ENCODE measurements around the gene SLCO2B1. TPM values are rescaled to one million over a fixed set of nuclear protein-coding genes. Genes with fewer than 3 reads are reported as not detected.

Gene SLCO2B1
- total RNA-seq, 1 experiment from 2014 or later, result not detected

- H3K4me3 Mint-ChIP-seq, result no peak overlapping the region
- H3K36me3 Mint-ChIP-seq (ENCODE audit: insufficient read depth in 1 of 3, low read depth in 3 of 3), result no peaks in the 10 kb centered on the region; a peak in 1 of 7 replicates
- Histone ChIP-seq H4K8ac (replicated peaks; ENCODE audit: insufficient read length, low read depth, low read length) (no peak overlapping the region), H2AK5ac (ENCODE audit: insufficient read length, low read length) (no peak overlapping the region), H2BK20ac (ENCODE audit: low read depth, low read length, poor library complexity, severe bottlenecking) (no peak overlapping the region), H3K56ac (ENCODE audit: insufficient read length, low read depth, low read length) (no peak overlapping the region), H3T11ph (ENCODE audit: low read length) (no peak overlapping the region), H3K14ac (ENCODE audit: insufficient read depth, low read length) (no peak overlapping the region), H4K5ac (ENCODE audit: insufficient read length, low read depth, low read length) (no peak overlapping the region), H3K9ac (ENCODE audit: extremely low read depth, insufficient read length, low read length) (no peak overlapping the region), H2BK12ac (ENCODE audit: insufficient read length, low read depth, low read length) (no peak overlapping the region), H3K4me2 (ENCODE audit: insufficient read depth, insufficient read length, low read length) (no peak overlapping the region), H2BK15ac (ENCODE audit: low read depth, low read length) (no peak overlapping the region), H3K4me1 (ENCODE audit: insufficient read depth, low read length) (peaks cover 6% of the 10 kb centered on the region; the same call in 1 of the 2 replicates), H4K91ac (ENCODE audit: insufficient read length, low read depth, low read length) (no peak overlapping the region), H3K23ac (ENCODE audit: insufficient read length, low read depth, low read length) (no peak overlapping the region), H2BK5ac (ENCODE audit: insufficient read length, low read length) (no peak overlapping the region), H2BK120ac (ENCODE audit: low read depth, low read length, poor library complexity, severe bottlenecking) (no peak overlapping the region), H3K27me3 (ENCODE audit: insufficient read depth, low read length) (no peaks in the 10 kb centered on the region), H3K79me1 (ENCODE audit: insufficient read depth, low read depth, low read length, poor library complexity, severe bottlenecking) (no peaks in the 10 kb centered on the region), H3K23me2 (ENCODE audit: insufficient read length, low read depth, low read length, poor library complexity, severe bottlenecking) (no peaks in the 10 kb centered on the region), H3K4ac (ENCODE audit: low read depth, low read length) (no peak overlapping the region), H3K18ac (ENCODE audit: insufficient read length, low read depth, low read length) (no peak overlapping the region), H4K20me1 (ENCODE audit: control insufficient read depth, insufficient read depth, insufficient read length) (no peaks in the 10 kb centered on the region), H3K79me2 (ENCODE audit: insufficient read depth, low read length) (no peaks in the 10 kb centered on the region), H3K9me3 (ENCODE audit: control insufficient read depth, low read depth, low read length) (no peaks in the 10 kb centered on the region), H2AFZ (ENCODE audit: low read length) (no peak overlapping the region), H3K27ac (ENCODE audit: insufficient read length, low read depth, low read length) (no peak overlapping the region)
- TF ChIP-seq CTCF (conservative IDR thresholded peaks at IDR 0.05), result no peak
- H3K9me3 Mint-ChIP-seq, result no peaks in the 10 kb centered on the region
- no CpG with 5 or more reads among the region's 5 CpGs for WGBS (ENCODE audit: extremely low coverage, insufficient read length, low lambda C conversion rate)
- H3K4me1 Mint-ChIP-seq, result peaks cover 28% of the 10 kb centered on the region in 2 experiments
- H3K27me3 Mint-ChIP-seq (ENCODE audit: low read depth), result no peaks in the 10 kb centered on the region; the same call in 1 of the 2 replicates
- DNase-seq, result no peak
- peak overlapping the region in 2 of 3 experiments; percentile 66 to 91; a peak in 3 of 7 replicates for H3K27ac Mint-ChIP-seq
Observed at GRCh38 chr11:75199412-75199955, 48.6 kb downstream of the SLCO2B1 start.

Measured in H9 (cell line).